Measurements from ENCODE around the gene PHF2.

PHF2 gene

DNA sequence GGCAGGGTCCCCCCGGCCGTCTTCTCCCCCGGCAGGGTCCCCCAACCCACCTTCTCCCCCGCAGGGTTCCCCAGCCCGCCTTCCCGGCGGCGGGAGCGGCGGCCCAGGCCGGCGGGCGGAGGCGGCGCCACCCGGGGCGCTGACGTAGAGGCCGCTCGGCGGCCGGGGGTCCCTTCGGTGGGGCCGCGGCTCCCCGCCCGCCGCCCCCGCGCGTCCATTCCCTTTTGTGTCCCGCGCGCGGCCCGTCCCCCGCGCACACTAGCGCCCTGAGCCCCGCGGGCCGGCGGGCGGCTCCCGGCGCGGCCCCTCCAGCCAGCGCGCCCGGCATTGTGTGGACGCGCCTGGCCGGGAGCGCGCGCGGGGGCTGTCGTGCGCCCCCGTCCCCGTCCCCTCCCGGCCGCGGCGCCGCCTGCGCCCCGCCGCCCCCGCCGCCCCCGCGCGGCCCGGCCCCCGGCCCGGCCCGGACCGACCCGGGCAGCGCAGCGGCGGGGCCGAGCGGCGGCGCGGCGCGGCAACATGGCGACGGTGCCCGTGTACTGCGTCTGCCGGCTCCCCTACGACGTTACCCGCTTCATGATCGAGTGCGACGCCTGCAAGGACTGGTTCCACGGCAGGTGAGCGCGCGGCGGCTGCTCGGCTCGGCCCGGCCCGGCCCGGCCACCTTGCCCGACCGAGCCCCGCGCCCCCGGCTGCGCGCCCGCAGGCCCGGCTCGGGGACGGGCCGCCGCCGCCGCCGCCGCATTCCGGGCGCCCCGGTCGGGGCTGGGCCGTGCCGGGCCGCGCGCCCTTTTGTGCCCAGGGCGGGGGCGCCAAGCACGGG, at the start of gene PHF2:
Gene PHF2 (plus strand): TSS at position 327 of the 820 bp plus-strand sequence. CDS start 190 bp downstream, at position 517.
- DNase-seq (ENCODE audit: extremely low spot score): peak; percentile 49
- ChIA-PET POLR2A (interaction anchor here (1.1 to 2.1 kb wide), 2 partner anchors 10 kb away, joined by 6 to 16 read pairs; no protein-coding TSS in a partner anchor), CTCF (no interaction called here)
- TF ChIP-seq BHLHE40 (IDR thresholded peaks at IDR 0.05; ENCODE audit: borderline replicate concordance) (no peak), HDGF (IDR thresholded peaks at IDR 0.05; ENCODE audit: borderline replicate concordance) (no peak), TARDBP (IDR thresholded peaks at IDR 0.05) (no peak), LEF1 (IDR thresholded peaks at IDR 0.05; ENCODE audit: borderline replicate concordance) (no peak), FOXM1 (IDR thresholded peaks at IDR 0.05; ENCODE audit: borderline replicate concordance) (no peak), NFRKB (IDR thresholded peaks at IDR 0.05) (no peak)
- TF ChIP-seq, protein P1, sequence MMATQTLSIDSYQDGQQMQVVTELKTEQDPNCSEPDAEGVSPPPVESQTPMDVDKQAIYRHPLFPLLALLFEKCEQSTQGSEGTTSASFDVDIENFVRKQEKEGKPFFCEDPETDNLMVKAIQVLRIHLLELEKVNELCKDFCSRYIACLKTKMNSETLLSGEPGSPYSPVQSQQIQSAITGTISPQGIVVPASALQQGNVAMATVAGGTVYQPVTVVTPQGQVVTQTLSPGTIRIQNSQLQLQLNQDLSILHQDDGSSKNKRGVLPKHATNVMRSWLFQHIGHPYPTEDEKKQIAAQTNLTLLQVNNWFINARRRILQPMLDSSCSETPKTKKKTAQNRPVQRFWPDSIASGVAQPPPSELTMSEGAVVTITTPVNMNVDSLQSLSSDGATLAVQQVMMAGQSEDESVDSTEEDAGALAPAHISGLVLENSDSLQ (IDR thresholded peaks at IDR 0.05): no peak

DNA sequence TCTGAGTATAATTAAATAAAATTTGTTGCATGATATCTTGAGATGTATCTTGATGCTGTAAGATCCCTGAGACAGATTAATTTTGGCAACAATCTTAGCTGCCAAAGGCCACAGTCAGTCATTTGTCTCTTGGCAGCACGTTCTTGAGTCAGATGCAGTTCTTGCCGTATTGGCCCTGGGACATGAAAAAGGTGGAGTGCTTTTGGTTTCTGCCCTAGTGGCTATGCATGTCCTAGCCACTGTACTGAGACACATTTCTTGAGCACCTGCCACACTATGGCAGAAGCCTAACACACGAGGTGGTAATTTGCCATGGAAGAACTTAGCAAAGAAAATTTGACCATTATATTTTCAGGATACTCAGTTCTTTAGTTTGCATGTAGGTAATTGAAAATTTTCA, 45.0 kb upstream of the PHF2 start:
- CTCF ChIA-PET: no interaction called here
- POLR2A ChIA-PET: no interaction called here
- no peak for DNase-seq (ENCODE audit: extremely low spot score)
- TF ChIP-seq HDGF (IDR thresholded peaks at IDR 0.05; ENCODE audit: borderline replicate concordance) (no peak), FOXA1 (IDR thresholded peaks at IDR 0.05) (no peak), FOXM1 (IDR thresholded peaks at IDR 0.05; ENCODE audit: borderline replicate concordance) (no peak), SP1 (IDR thresholded peaks at IDR 0.05) (no peak), LEF1 (IDR thresholded peaks at IDR 0.05; ENCODE audit: borderline replicate concordance) (no peak), SUZ12 (IDR thresholded peaks at IDR 0.05) (no peak)
- TF ChIP-seq, protein P1 (IDR thresholded peaks at IDR 0.05): no peak

DNA sequence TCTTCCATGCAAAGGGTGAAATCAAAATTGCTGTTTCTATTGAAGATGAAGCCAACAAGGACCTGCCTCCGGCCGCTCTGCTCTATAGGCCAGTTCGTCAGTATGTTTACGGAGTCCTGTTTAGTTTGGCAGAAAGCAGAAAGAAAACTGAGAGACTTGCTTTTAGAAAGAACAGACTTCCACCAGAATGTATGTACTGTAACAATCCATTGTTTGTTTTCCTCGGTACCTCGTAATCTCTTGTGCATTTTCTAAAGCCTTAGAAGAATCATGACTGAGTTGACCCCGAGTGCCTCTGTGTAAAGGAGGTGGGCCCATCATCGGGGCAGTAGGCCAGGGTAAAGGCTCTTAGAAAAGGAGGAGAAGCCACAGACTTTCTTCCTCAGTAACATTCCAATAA, 44.2 kb upstream of the PHF2 start:
- DNase-seq (ENCODE audit: extremely low spot score): no peak
- TF ChIP-seq TARDBP (IDR thresholded peaks at IDR 0.05): no peak
- no peak for TF ChIP-seq FOXK2 (IDR thresholded peaks at IDR 0.05)
- TF ChIP-seq ARNT (IDR thresholded peaks at IDR 0.05): no peak
- TF ChIP-seq BHLHE40 (IDR thresholded peaks at IDR 0.05; ENCODE audit: borderline replicate concordance): no peak
- no peak for TF ChIP-seq FOXA1 (IDR thresholded peaks at IDR 0.05)
- TF ChIP-seq CTBP1 (IDR thresholded peaks at IDR 0.05; ENCODE audit: borderline replicate concordance): no peak
- TF ChIP-seq SP1 (IDR thresholded peaks at IDR 0.05): no peak
- no peak for TF ChIP-seq ELF4 (IDR thresholded peaks at IDR 0.05)
- TF ChIP-seq ZNF384 (IDR thresholded peaks at IDR 0.05): no peak
- TF ChIP-seq LEF1 (IDR thresholded peaks at IDR 0.05; ENCODE audit: borderline replicate concordance): no peak
- TF ChIP-seq L3MBTL2 (conservative IDR thresholded peaks at IDR 0.05): no peak
- no peak for TF ChIP-seq FOXM1 (IDR thresholded peaks at IDR 0.05; ENCODE audit: borderline replicate concordance)
- no peak for TF ChIP-seq NFRKB (IDR thresholded peaks at IDR 0.05)
- TF ChIP-seq, protein P1 (IDR thresholded peaks at IDR 0.05): no peak
- no peak for TF ChIP-seq SUZ12 (IDR thresholded peaks at IDR 0.05)
- no peak for TF ChIP-seq HDGF (IDR thresholded peaks at IDR 0.05; ENCODE audit: borderline replicate concordance)
- POLR2A ChIA-PET: no interaction called here
- CTCF ChIA-PET: no interaction called here

DNA sequence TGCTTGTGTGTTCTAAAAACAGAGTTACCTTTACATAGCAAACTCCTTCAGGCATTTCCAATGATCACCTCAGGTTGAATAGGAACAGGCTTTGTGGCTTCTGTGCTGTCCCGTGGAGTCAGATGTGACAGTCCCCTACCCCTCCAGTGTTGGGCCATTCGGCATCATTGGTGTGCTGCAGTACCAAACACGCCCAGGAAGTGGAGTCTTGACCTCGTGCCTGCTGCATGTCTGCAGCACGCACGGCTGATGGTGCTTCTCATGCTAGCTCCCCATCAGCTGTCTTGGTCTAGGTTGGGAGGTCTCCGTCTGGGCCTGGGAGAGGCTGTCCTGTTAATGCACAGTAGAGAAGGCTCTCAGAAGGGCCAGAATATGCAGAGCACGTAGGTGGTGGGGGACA, 42.5 kb upstream of the PHF2 start:
- ChIA-PET CTCF (no interaction called here), POLR2A (no interaction called here)
- TF ChIP-seq CTBP1 (IDR thresholded peaks at IDR 0.05; ENCODE audit: borderline replicate concordance): no peak
- no peak for TF ChIP-seq FOXK2 (IDR thresholded peaks at IDR 0.05)
- TF ChIP-seq NFRKB (IDR thresholded peaks at IDR 0.05): no peak
- TF ChIP-seq ELF4 (IDR thresholded peaks at IDR 0.05): no peak
- no peak for TF ChIP-seq TARDBP (IDR thresholded peaks at IDR 0.05)
- DNase-seq (ENCODE audit: extremely low spot score): peak; percentile 16

DNA sequence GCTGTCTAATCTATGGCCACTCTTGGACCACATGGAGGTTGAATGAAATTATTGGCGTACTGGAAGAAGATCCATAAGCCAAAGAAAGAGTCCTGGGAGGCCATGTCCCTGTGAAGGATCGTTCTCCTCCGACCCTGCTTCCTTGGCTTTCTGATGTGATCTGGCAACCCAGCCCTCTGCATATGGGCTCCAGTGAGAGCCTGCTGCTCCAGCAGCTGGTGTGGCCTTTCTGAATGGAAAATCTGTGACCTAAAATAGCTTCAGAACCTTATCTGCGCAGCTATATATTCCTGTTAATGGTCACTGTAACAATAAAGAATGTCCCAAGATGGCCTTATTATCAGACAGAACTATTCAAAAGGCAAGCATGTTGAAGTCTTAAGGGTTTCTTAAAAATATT, 40.2 kb upstream of the PHF2 start:
- DNase-seq (ENCODE audit: extremely low spot score): no peak
- ChIA-PET POLR2A (no interaction called here), CTCF (no interaction called here)
- TF ChIP-seq ZNF384 (IDR thresholded peaks at IDR 0.05) (no peak), ARNT (IDR thresholded peaks at IDR 0.05) (no peak), CTBP1 (IDR thresholded peaks at IDR 0.05; ENCODE audit: borderline replicate concordance) (no peak), FOXA1 (IDR thresholded peaks at IDR 0.05) (no peak), LEF1 (IDR thresholded peaks at IDR 0.05; ENCODE audit: borderline replicate concordance) (no peak)

DNA sequence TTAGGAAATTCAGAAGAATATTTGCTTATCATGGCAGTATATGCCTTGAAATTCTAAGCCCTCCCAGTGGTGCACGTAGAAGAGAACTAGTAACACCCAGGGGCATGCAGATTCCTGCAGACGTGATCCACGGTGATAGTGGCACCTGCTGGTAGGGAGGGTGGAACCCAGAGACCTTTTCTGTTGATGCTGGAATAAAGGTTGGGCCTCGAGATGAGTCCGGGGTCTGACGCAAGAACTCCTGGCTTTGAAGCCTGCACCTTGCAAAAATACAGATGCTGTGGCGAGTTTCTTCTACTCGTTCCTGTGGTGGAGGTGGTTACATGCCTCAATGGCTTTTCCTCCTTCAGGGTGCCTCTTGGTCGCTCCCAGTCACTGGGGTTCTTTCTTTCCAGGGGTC, 39.5 kb upstream of the PHF2 start:
- ChIA-PET CTCF (no interaction called here), POLR2A (no interaction called here)
- TF ChIP-seq ELF4 (IDR thresholded peaks at IDR 0.05) (no peak), CTBP1 (IDR thresholded peaks at IDR 0.05; ENCODE audit: borderline replicate concordance) (no peak), TARDBP (IDR thresholded peaks at IDR 0.05) (no peak), ZNF384 (IDR thresholded peaks at IDR 0.05) (no peak), HDGF (IDR thresholded peaks at IDR 0.05; ENCODE audit: borderline replicate concordance) (no peak), L3MBTL2 (conservative IDR thresholded peaks at IDR 0.05) (no peak), FOXM1 (IDR thresholded peaks at IDR 0.05; ENCODE audit: borderline replicate concordance) (no peak), LEF1 (IDR thresholded peaks at IDR 0.05; ENCODE audit: borderline replicate concordance) (no peak), SP1 (IDR thresholded peaks at IDR 0.05) (no peak), FOXK2 (IDR thresholded peaks at IDR 0.05) (no peak), BHLHE40 (IDR thresholded peaks at IDR 0.05; ENCODE audit: borderline replicate concordance) (no peak), ARNT (IDR thresholded peaks at IDR 0.05) (no peak)
- DNase-seq (ENCODE audit: extremely low spot score): no peak

Data from HEK293T (cell line).